Spleen (tissue), 11 donors: ENCODE measurements around the gene CRACDL. TPM values are rescaled to one million over a fixed set of nuclear protein-coding genes. Genes with fewer than 3 reads are reported as not detected.

Experiments
- DNase-seq: peaks from one replicate; pipeline ENCODE4 v3.0.0-alpha.2; 2020
- H3K27ac ChIP-seq, 8 donors: fragments of 200-600 bp; sonication (generic) in 7 of 8; 1 replicate in 4 of 8; 2 replicates in 4 of 8; pipeline versions ENCODE4 v1.5.0 to v1.8.0; 2016 to 2021; ENCODE audit warnings: inconsistent platforms in 4 of 8, mild to moderate bottlenecking in 4 of 8, moderate library complexity in 1 of 8
- H3K27me3 ChIP-seq, 7 donors: fragments of 200-600 bp; sonication (generic) in 6 of 7; replicated peaks in 1 of 7; 1 replicate in 4 of 7; 2 replicates in 3 of 7; pipeline versions ENCODE4 v1.5.0 to v1.8.0; 2016 to 2021; ENCODE audit warnings: inconsistent platforms in 3 of 7, mild to moderate bottlenecking in 1 of 7
- H3K36me3 ChIP-seq, 6 donors: fragments of 200-600 bp; sonication (generic) in 5 of 6; 1 replicate in 4 of 6; 2 replicates in 2 of 6; pipeline versions ENCODE4 v1.5.0 to v1.8.0; 2016 to 2021; ENCODE audit warnings: inconsistent platforms in 2 of 6
- H3K4me1 ChIP-seq, 6 donors: fragments of 200-600 bp; sonication (generic) in 5 of 6; 1 replicate in 3 of 6; 2 replicates in 3 of 6; pipeline versions ENCODE4 v1.5.0 to v1.8.0; 2016 to 2021; ENCODE audit warnings: inconsistent platforms in 3 of 6
- H3K4me3 ChIP-seq, 8 donors: fragments of 200-600 bp; sonication (generic) in 7 of 8; 1 replicate in 4 of 8; 2 replicates in 4 of 8; pipeline versions ENCODE4 v1.5.0 to v1.8.0; 2016 to 2021; ENCODE audit warnings: inconsistent platforms in 4 of 8, mild to moderate bottlenecking in 4 of 8, moderate library complexity in 2 of 8
- H3K9me3 ChIP-seq, 8 donors: fragments of 200-600 bp; sonication (generic) in 7 of 8; 1 replicate in 4 of 8; 2 replicates in 4 of 8; pipeline versions ENCODE4 v1.5.0 to v1.8.0; 2016 to 2021; ENCODE audit warnings: inconsistent platforms in 4 of 8
- POLR2A ChIP-seq, 3 donors: fragments of 450-650 bp; IDR thresholded peaks; one replicate each; pipeline ENCODE4 v1.5.1; 2017; ENCODE audit warnings: antibody characterized with exemption in 3 of 3, mild to moderate bottlenecking in 1 of 3
- POLR2AphosphoS5 ChIP-seq, 3 donors: sonication (generic); formaldehyde crosslinking; IDR thresholded peaks; one replicate each; pipeline ENCODE4 v1.5.1; 2017; ENCODE audit warnings: antibody characterized with exemption in 3 of 3
- WGBS, 5 donors: extraction: QIAGEN DNeasy Blood & Tissue Kit in 3 of 5; methylation state at CpG; one replicate each; pipeline versions ENCODE4 v1.1.5 to v1.1.7; 2013 to 2018; 5-methylcytosine and 5-hydroxymethylcytosine counted together
- intact Hi-C: fragments of 100-400 bp; cut with DNase I; formaldehyde crosslinking; loops from one replicate; pipeline ENCODE4 v1.15.0; 2023; ENCODE audit warnings: low total_unique reads
- polyA plus RNA-seq, 3 donors: library from polyadenylated mRNA; stranded (reverse); fragments of 200-250 nt; gene quantifications; one replicate each; pipeline ENCODE4 v1.2.1, GENCODE V29; 2013
- total RNA-seq, 7 donors: library from RNA; depleted of rRNA in 3 of 7; stranded (reverse); fragments of >200 nt in 3 of 7; fragmentation: NEBNext Ultra II Directional in 4 of 7; extraction: Animal tissue kit (Norgen Biotek cat#: 25700) in 4 of 7; gene quantifications; one replicate each; pipeline versions ENCODE4 v1.1.0 to v1.2.1, GENCODE V29; 2016 to 2021
- TF ChIP-seq, protein P1 (sequence below), 11 experiments: fragments of 200-600 bp in 7 of 11; fragments of 450-650 bp in 4 of 11; sonication (generic) in 4 of 11; IDR thresholded peaks in 8 of 11; conservative IDR thresholded peaks in 3 of 11; 1 replicate in 7 of 11; 2 replicates in 4 of 11; pipeline versions ENCODE4 v1.4.0 to v1.8.0; 2016 to 2021; ENCODE audit warnings: antibody characterized with exemption in 11 of 11, inconsistent platforms in 4 of 11, mild to moderate bottlenecking in 1 of 11
- donor health status: healthy with polysubstance abuse.
- donor health status: DM: no; HTN: no; CAD: no; lungs with moderate emphysema.
- donor health status: DM: no; HTN: no; CAD: no.
- donor health status: Bipolar disorder and iron deficiency.
- donor health status: healthy.
- donor health status: DM: no; HTN: no; CAD: no.
- donor health status: DM: yes; HTN: yes; CAD: no.

CRACDL gene
- total and polyA plus RNA-seq, 10 donors = 0.52 to 5.1 (median 1.4) TPM

GRCh38 chr2:98859323-98859722, 76.7 kb downstream of the CRACDL start:
- TF ChIP-seq, protein P1, sequence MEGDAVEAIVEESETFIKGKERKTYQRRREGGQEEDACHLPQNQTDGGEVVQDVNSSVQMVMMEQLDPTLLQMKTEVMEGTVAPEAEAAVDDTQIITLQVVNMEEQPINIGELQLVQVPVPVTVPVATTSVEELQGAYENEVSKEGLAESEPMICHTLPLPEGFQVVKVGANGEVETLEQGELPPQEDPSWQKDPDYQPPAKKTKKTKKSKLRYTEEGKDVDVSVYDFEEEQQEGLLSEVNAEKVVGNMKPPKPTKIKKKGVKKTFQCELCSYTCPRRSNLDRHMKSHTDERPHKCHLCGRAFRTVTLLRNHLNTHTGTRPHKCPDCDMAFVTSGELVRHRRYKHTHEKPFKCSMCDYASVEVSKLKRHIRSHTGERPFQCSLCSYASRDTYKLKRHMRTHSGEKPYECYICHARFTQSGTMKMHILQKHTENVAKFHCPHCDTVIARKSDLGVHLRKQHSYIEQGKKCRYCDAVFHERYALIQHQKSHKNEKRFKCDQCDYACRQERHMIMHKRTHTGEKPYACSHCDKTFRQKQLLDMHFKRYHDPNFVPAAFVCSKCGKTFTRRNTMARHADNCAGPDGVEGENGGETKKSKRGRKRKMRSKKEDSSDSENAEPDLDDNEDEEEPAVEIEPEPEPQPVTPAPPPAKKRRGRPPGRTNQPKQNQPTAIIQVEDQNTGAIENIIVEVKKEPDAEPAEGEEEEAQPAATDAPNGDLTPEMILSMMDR (IDR thresholded peaks at IDR 0.05 in 8 of 11, conservative IDR thresholded peaks at IDR 0.05 in 3 of 11) = no peak
- TF ChIP-seq POLR2A (IDR thresholded peaks at IDR 0.05) = no peak
- TF ChIP-seq POLR2AphosphoS5 (IDR thresholded peaks at IDR 0.05) = no peak
- no peak for DNase-seq
- intact Hi-C loops = no loop called here
- H3K4me1 ChIP-seq = no peaks in the 10 kb centered on the region
- H3K27ac ChIP-seq = no peak overlapping the region
- no peaks in the 10 kb centered on the region for H3K27me3 ChIP-seq
- no peak overlapping the region for H3K4me3 ChIP-seq
- H3K9me3 ChIP-seq = peaks cover 0 to 93% (median 84%) of the 10 kb centered on the region in 8 donors
- 58 to 98% (median 86%) methylated on average over 2 of the region's 2 CpGs for WGBS, 5 donors
- no peaks in the 10 kb centered on the region for H3K36me3 ChIP-seq

GRCh38 chr2:98857001-98857400, 79.0 kb downstream of the CRACDL start:
- no peak for DNase-seq
- 30 to 79% (median 62%) methylated on average over 1 of the region's 1 CpG for WGBS, 5 donors
- no peaks in the 10 kb centered on the region for H3K4me1 ChIP-seq
- no peak overlapping the region for H3K4me3 ChIP-seq
- H3K9me3 ChIP-seq = peaks cover 0 to 73% (median 66%) of the 10 kb centered on the region in 8 donors
- H3K27ac ChIP-seq = no peak overlapping the region
- H3K27me3 ChIP-seq = peaks cover 0 to under 1% (median 0%) of the 10 kb centered on the region in 7 donors
- H3K36me3 ChIP-seq = no peaks in the 10 kb centered on the region
- intact Hi-C loops = no loop called here
- TF ChIP-seq POLR2AphosphoS5 (IDR thresholded peaks at IDR 0.05) (no peak), POLR2A (IDR thresholded peaks at IDR 0.05) (no peak)
- TF ChIP-seq, protein P1 (IDR thresholded peaks at IDR 0.05 in 8 of 11, conservative IDR thresholded peaks at IDR 0.05 in 3 of 11) = no peak

DNA sequence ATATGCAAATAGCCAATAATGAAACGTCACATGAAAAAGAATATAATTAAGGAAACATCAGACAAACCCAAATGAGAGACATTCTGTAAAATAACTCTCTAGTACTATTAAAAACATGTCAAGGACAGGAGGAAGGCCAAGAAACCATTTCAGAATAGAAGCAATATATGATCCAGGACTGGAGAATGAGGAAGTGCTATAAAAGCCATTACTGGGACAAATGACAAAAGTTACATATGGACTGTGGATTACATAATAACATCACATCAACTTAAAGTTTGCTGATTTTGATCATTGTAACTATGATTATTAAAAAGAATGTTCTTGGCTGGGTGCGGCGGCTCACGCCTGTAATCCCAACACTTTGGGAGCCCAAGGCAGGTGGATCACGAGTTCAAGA, 81.3 kb downstream of the CRACDL start:
- H3K9me3 ChIP-seq = peaks cover 0 to 50% (median 44%) of the 10 kb centered on the region in 8 donors
- intact Hi-C loops = no loop called here
- H3K27me3 ChIP-seq = peaks cover 0 to 18% (median 0%) of the 10 kb centered on the region in 7 donors
- 85 to 95% (median 91%) methylated on average over 5 of the region's 5 CpGs for WGBS, 5 donors
- DNase-seq = no peak
- no peaks in the 10 kb centered on the region for H3K4me1 ChIP-seq
- H3K4me3 ChIP-seq = no peak overlapping the region
- no peak for TF ChIP-seq POLR2A (IDR thresholded peaks at IDR 0.05)
- TF ChIP-seq POLR2AphosphoS5 (IDR thresholded peaks at IDR 0.05) = no peak
- TF ChIP-seq, protein P1 (IDR thresholded peaks at IDR 0.05 in 8 of 11, conservative IDR thresholded peaks at IDR 0.05 in 3 of 11) = no peak
- no peaks in the 10 kb centered on the region for H3K36me3 ChIP-seq
- H3K27ac ChIP-seq = no peak overlapping the region

- H3K9me3 ChIP-seq = peaks cover 0 to 33% (median 27%) of the 10 kb centered on the region in 8 donors
- TF ChIP-seq POLR2AphosphoS5 (IDR thresholded peaks at IDR 0.05) (no peak), POLR2A (IDR thresholded peaks at IDR 0.05) (no peak)
- TF ChIP-seq, protein P1 (IDR thresholded peaks at IDR 0.05 in 8 of 11, conservative IDR thresholded peaks at IDR 0.05 in 3 of 11) = no peak
- DNase-seq = no peak
- H3K4me1 ChIP-seq = no peaks in the 10 kb centered on the region
- no peak overlapping the region for H3K4me3 ChIP-seq
- H3K27ac ChIP-seq = no peak overlapping the region
- no peaks in the 10 kb centered on the region for H3K36me3 ChIP-seq
- peaks cover 0 to 22% (median 0%) of the 10 kb centered on the region in 7 donors for H3K27me3 ChIP-seq
- 74 to 88% (median 77%) methylated on average over 2 of the region's 2 CpGs for WGBS, 5 donors
- intact Hi-C loops = no loop called here
These were observed 83.1 kb downstream of the CRACDL start for GRCh38 chr2:98852932-98853331.
